Left ventricle myocardium superior (tissue), 1 donor: ENCODE results near the gene P2RX5. TPM values are rescaled to one million over a fixed set of nuclear protein-coding genes. Genes with fewer than 3 reads are reported as not detected.
"Not testable (repeated sequence)": the region's sequence is repeated elsewhere in the genome, so short reads cannot be mapped to it uniquely, and the experiment has no call there.

Experiments
- ATAC-seq: fragments of 200-7000 bp; cut with Tn5 transposase; one replicate; pipeline ENCODE4 v1.9.1; 2020; ENCODE audit warnings: mild to moderate bottlenecking, moderate library complexity
- DNase-seq: peaks from one replicate; pipeline ENCODE4 v3.0.0-alpha.2; 2020
- intact Hi-C: fragments of 100-400 bp; cut with micrococcal nuclease; formaldehyde crosslinking; loops from one replicate; pipeline ENCODE4 v1.11.0; 2022
- long read RNA-seq: library from polyadenylated mRNA; unstranded; transcript quantifications from one replicate; pipeline ENCODE4 v2.0.0, GENCODE V29; 2021
- total RNA-seq: library from RNA; stranded (reverse); fragmentation: NEBNext Ultra II Directional; extraction: Animal tissue kit (Norgen Biotek cat#: 25700); gene quantifications from one replicate; pipeline ENCODE4 v1.2.1, GENCODE V29; 2021
- donor health status: DM: no; HTN: yes; CAD: no; lungs with severe emphysema.

Gene P2RX5
- 16.4 TPM for total RNA-seq
- long read RNA-seq, transcript P2RX5-201 (12 exons, 2,309 nt), result major isoform, 21 of 44 reads
- long read RNA-seq, transcript P2RX5-203 (12 exons, 1,998 nt), result minor isoform, 8 of 44 reads
- long read RNA-seq, partial matches to known transcripts, result 2 of 44 reads
- long read RNA-seq, other reads (novel, unspliced or antisense), result 7 of 44 reads

GRCh38 chr17:3695723-3696411 lies at the start of gene P2RX5:
Gene P2RX5 (minus strand): TSS chr17:3696155. CDS start chr17:3696005, 150 bp downstream.
- intact Hi-C loops, result no loop called here
- ATAC-seq (peak; percentile 61), DNase-seq (peak; percentile 45)

- ATAC-seq (no peak), DNase-seq (no peak)
- intact Hi-C loops, result no loop called here
Observed at GRCh38 chr17:3745071-3745470, 49.1 kb upstream of the P2RX5 start.

- no peak for DNase-seq
- ATAC-seq, result no peak
- intact Hi-C loops, result no loop called here
Observed at GRCh38 chr17:3744014-3744413, 48.1 kb upstream of the P2RX5 start.

GRCh38 chr17:3740611-3741073 lies 44.7 kb upstream of the P2RX5 start:
- ATAC-seq, result no peak
- DNase-seq, result no peak
- intact Hi-C loops, result no loop called here

- no peak for ATAC-seq
- DNase-seq, result no peak
- intact Hi-C loops, result no loop called here
Observed at GRCh38 chr17:3739422-3740124, 43.6 kb upstream of the P2RX5 start.

GRCh38 chr17:3738562-3739295 lies 42.8 kb upstream of the P2RX5 start:
- intact Hi-C loops, result no loop called here
- DNase-seq, result no peak
- ATAC-seq, result peak; percentile 61

- intact Hi-C loops, result no loop called here
- ATAC-seq (no peak), DNase-seq (no peak)
Observed at GRCh38 chr17:3735515-3735914, 39.6 kb upstream of the P2RX5 start.

- ATAC-seq, intact Hi-C loops, DNase-seq: not testable (repeated sequence)
Observed at GRCh38 chr17:3734911-3735276, 38.9 kb upstream of the P2RX5 start.

GRCh38 chr17:3732210-3732621 lies 36.3 kb upstream of the P2RX5 start:
- DNase-seq (no peak), ATAC-seq (peak; percentile 64)
- intact Hi-C loops, result no loop called here

- ATAC-seq (no peak), DNase-seq (no peak)
- intact Hi-C loops, result no loop called here
Observed at GRCh38 chr17:3730881-3731429, 35.0 kb upstream of the P2RX5 start.

GRCh38 chr17:3729881-3730280 lies 33.9 kb upstream of the P2RX5 start:
- ATAC-seq (no peak), DNase-seq (no peak)
- intact Hi-C loops, result no loop called here

- DNase-seq, intact Hi-C loops, ATAC-seq: not testable (repeated sequence)
Observed at GRCh38 chr17:3728099-3728498, 32.1 kb upstream of the P2RX5 start.

- ATAC-seq (no peak), DNase-seq (no peak)
- intact Hi-C loops, result no loop called here
Observed at GRCh38 chr17:3727041-3727440, 31.1 kb upstream of the P2RX5 start.

GRCh38 chr17:3724378-3725077 lies 28.6 kb upstream of the P2RX5 start:
- intact Hi-C loops, result no loop called here
- DNase-seq (no peak), ATAC-seq (no peak)

- DNase-seq (peak; percentile 95), ATAC-seq (peak; percentile 97)
- intact Hi-C loops, result no loop called here
Observed at GRCh38 chr17:3723556-3724377, 27.8 kb upstream of the P2RX5 start, which contains the start of gene HASPIN. Gene HASPIN (plus strand): TSS chr17:3723903. CDS start chr17:3723936, 33 bp downstream.

- no peak for DNase-seq
- intact Hi-C loops, result no loop called here
- no peak for ATAC-seq
Observed at GRCh38 chr17:3723188-3723555, 27.2 kb upstream of the P2RX5 start.

- intact Hi-C loops, result no loop called here
- ATAC-seq (no peak), DNase-seq (no peak)
Observed at GRCh38 chr17:3722716-3723115, 26.8 kb upstream of the P2RX5 start.

- intact Hi-C loops, result no loop called here
- ATAC-seq (no peak), DNase-seq (no peak)
Observed at GRCh38 chr17:3719265-3719664, 23.3 kb upstream of the P2RX5 start.
